HAP-1 (cell line): Measurements from ENCODE around the gene CDK16.

Experiments used
- DNase-seq, 2 experiments: peaks; one replicate each; pipeline ENCODE4 v3.0.0-alpha.2; 2016 to 2020; ENCODE audit warnings: low spot score in 2 of 2
- H3K27me3 ChIP-seq: fragments of 250-450 bp; sonication (Bioruptor Pico); 2 replicates; pipeline ENCODE4 v1.5.1; 2020; ENCODE audit warnings: low read depth, mild to moderate bottlenecking, moderate library complexity
- H3K36me3 ChIP-seq: fragments of 250-450 bp; sonication (Bioruptor Pico); replicated peaks from 2 replicates; pipeline ENCODE4 v1.5.1; 2020; ENCODE audit warnings: mild to moderate bottlenecking
- H3K4me1 ChIP-seq: fragments of 250-450 bp; sonication (Bioruptor Pico); 2 replicates; pipeline ENCODE4 v1.5.1; 2020; ENCODE audit warnings: mild to moderate bottlenecking
- H3K4me3 ChIP-seq: fragments of 250-450 bp; sonication (Bioruptor Pico); 2 replicates; pipeline ENCODE4 v1.5.1; 2020; ENCODE audit warnings: mild to moderate bottlenecking, moderate library complexity
- H3K9me3 ChIP-seq: fragments of 250-450 bp; sonication (Bioruptor Pico); 2 replicates; pipeline ENCODE4 v1.5.1; 2020; ENCODE audit warnings: mild to moderate bottlenecking, moderate library complexity
- in situ Hi-C: fragments of 300-500 bp; cut with MboI; formaldehyde crosslinking; loops from 3 replicates; pipeline ENCODE4 v1.14.3; 2020; ENCODE audit warnings: low sequenced_read_pairs, inconsistent platforms, mixed read lengths

Gene CDK16

DNA sequence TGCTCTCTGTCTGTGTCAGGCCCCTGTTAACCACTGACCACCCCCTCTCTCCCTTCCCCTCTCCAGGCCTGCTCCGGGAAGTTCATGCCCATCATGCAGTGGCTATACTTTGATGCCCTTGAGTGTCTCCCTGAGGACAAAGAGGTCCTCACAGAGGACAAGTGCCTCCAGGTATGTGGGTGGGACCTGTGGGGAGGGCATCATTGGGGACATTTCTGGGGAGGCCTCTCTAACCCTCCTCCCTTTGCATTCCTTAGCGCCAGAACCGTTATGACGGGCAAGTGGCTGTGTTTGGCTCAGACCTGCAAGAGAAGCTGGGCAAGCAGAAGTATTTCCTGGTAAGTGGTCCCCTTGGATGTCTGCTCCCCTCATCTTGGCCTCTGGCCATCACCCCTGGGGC, 15.6 kb upstream of the CDK16 start:
- Histone ChIP-seq H3K9me3 (no peaks in the 10 kb centered on the region), H3K4me1 (no peaks in the 10 kb centered on the region), H3K27me3 (no peaks in the 10 kb centered on the region), H3K4me3 (no peak overlapping the region), H3K36me3 (peaks cover 98% of the 10 kb centered on the region)
- no peak for DNase-seq
- in situ Hi-C loops = no loop called here

- Histone ChIP-seq H3K4me3 (no peak overlapping the region), H3K4me1 (no peaks in the 10 kb centered on the region), H3K27me3 (no peaks in the 10 kb centered on the region), H3K36me3 (peaks cover 98% of the 10 kb centered on the region), H3K9me3 (no peaks in the 10 kb centered on the region)
- DNase-seq = no peak
- in situ Hi-C loops = no loop called here
These were observed 13.5 kb upstream of the CDK16 start for GRCh38 chrX:47204970-47205369.

DNA sequence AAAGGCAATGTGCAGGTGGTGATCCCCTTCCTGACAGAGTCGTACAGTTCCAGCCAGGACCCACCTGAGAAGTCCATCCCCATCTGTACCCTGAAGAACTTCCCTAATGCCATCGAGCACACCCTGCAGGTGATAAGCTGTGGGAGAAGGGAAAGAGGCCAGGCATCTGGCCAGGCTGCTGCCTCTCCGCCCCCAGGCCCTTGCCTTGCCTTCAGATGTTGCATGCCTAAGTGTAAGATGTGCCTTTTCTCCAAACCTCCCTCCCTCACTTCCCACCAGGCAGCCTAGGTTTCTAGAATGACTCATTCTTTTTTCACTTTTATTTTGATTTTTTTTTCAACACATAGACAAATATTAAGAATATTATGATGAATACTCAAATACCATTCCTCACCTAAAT, 12.2 kb upstream of the CDK16 start:
- H3K4me1 ChIP-seq = no peaks in the 10 kb centered on the region
- H3K9me3 ChIP-seq = no peaks in the 10 kb centered on the region
- no peak overlapping the region for H3K4me3 ChIP-seq
- H3K36me3 ChIP-seq = peaks cover 98% of the 10 kb centered on the region
- in situ Hi-C loops = no loop called here
- H3K27me3 ChIP-seq = no peaks in the 10 kb centered on the region
- no peak for DNase-seq

DNA sequence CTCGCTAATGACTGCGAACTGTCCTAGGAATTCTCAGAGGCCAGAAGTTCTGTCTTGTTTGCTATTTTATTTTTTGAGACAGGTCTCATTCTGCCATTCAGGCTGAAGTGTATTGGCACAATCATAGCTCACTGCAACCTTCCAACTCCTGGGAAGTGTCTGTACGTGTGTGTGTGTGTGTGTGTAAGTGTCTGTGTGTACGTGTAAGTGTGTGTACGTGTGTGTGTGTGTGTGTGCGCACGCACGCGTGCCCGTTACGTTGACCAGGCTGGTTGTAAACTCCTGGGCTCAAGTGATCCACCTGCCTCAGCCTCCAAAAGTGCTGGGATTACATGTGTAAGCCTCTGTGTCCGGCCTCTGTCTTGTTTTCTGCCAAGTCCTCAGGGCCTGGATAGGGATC, 10.4 kb upstream of the CDK16 start:
- no peak overlapping the region for H3K4me3 ChIP-seq
- DNase-seq = no peak
- H3K27me3 ChIP-seq = no peaks in the 10 kb centered on the region
- no peaks in the 10 kb centered on the region for H3K4me1 ChIP-seq
- in situ Hi-C loops = no loop called here
- H3K36me3 ChIP-seq = peaks cover 98% of the 10 kb centered on the region
- H3K9me3 ChIP-seq = no peaks in the 10 kb centered on the region

DNA sequence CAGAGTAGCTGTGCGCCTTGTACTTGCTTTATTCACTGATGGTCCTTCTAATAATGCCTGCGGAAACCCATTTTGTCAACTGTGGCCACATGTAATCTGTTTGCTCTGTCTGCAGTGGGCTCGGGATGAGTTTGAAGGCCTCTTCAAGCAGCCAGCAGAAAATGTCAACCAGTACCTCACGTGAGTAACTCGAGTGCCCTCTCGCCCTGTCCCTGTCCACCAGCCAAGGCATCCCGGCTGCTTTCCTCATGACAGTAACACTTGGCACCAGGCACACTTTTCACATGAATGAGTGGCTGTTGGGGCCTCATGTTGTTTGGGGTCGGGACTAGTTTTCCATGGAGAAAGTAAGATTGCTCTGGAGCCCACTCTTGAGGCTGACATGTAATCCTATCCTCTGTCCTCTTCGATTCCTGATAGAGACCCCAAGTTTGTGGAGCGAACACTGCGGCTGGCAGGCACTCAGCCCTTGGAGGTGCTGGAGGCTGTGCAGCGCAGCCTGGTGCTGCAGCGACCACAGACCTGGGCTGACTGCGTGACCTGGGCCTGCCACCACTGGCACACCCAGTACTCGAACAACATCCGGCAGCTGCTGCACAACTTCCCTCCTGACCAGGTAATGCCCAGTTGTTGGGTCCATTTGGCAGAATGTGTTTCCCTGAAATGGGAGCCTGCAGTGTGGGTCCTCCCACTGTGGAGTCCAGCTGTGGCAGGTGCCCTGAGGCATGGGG, 8.8 kb upstream of the CDK16 start:
- Histone ChIP-seq H3K9me3 (no peaks in the 10 kb centered on the region), H3K27me3 (no peaks in the 10 kb centered on the region), H3K36me3 (peaks cover 100% of the 10 kb centered on the region), H3K4me1 (no peaks in the 10 kb centered on the region), H3K4me3 (no peak overlapping the region)
- in situ Hi-C loops = loop anchor here (10.0 kb wide), 1 partner anchor 445 kb away; the partner anchor contains the start of genes ELK1 and UXT
- DNase-seq = no peak

DNA sequence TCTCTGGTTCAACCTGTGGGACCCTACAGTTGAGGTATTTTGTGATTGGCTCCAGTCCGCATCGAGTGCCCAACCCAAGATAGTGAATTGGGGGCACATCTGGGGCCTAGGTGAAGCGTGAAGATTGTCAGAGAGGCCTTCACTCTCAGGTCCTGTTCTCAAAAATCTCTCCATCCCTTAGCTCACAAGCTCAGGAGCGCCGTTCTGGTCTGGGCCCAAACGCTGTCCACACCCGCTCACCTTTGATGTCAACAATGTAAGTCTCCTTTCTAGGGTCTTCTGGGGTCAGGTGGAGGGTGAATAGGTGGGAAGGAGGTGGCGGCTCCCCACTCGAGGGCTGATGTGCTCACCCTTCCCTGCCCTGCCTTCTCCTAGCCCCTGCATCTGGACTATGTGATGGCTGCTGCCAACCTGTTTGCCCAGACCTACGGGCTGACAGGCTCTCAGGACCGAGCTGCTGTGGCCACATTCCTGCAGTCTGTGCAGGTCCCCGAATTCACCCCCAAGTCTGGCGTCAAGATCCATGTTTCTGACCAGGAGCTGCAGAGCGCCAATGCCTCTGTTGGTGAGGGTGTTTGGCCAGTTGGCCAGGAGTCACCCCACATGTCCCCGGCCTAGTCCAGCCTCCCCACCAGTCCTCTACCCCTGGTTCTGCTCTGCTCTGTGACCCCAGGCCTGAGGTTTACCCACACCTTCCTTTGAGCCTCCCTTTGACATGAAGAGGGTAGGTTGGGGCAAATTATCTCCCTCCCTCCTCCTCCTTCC, 7.6 kb upstream of the CDK16 start:
- Histone ChIP-seq H3K4me1 (no peaks in the 10 kb centered on the region), H3K4me3 (no peak overlapping the region), H3K36me3 (peaks cover 100% of the 10 kb centered on the region), H3K9me3 (no peaks in the 10 kb centered on the region), H3K27me3 (no peaks in the 10 kb centered on the region)
- DNase-seq = no peak
- in situ Hi-C loops = loop anchor here (10.0 kb wide), 1 partner anchor 444 kb away; the partner anchor contains the start of genes ELK1 and UXT

DNA sequence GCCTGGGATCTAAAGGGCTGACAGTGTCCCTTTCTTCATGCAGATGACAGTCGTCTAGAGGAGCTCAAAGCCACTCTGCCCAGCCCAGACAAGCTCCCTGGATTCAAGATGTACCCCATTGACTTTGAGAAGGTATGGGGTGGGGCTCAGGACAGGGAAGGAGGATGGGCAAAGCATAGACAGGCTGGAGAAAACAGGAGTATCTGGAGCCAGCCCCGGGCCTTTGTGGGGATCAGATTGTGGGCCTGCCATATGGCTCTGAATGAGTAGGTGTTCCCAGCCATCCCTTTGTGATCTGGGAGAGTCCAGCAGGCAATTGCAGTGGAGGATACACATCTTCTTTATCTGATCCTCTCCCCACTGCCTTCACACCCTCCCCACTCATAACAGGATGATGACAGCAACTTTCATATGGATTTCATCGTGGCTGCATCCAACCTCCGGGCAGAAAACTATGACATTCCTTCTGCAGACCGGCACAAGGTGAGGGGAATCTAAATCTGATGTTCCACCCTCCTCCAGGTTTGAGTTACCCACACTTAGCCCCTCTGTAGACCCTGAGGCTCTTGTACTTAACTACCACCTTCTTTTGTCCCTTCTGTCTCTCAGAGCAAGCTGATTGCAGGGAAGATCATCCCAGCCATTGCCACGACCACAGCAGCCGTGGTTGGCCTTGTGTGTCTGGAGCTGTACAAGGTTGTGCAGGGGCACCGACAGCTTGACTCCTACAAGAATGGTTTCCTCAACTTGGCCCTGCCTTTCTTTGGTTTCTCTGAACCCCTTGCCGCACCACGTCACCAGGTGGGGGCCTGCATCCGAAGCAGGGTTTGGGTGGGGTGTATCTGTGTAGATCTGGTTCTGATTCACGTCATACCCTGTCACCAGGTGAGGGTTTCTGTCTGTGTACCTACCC, 5.8 kb upstream of the CDK16 start:
- no peak for DNase-seq
- H3K27me3 ChIP-seq = no peaks in the 10 kb centered on the region
- peaks cover 94% of the 10 kb centered on the region for H3K36me3 ChIP-seq
- H3K9me3 ChIP-seq = no peaks in the 10 kb centered on the region
- in situ Hi-C loops = loop anchor here (10.0 kb wide), 1 partner anchor 442 kb away; the partner anchor contains the start of genes ELK1 and UXT
- no peak overlapping the region for H3K4me3 ChIP-seq
- peaks cover 10% of the 10 kb centered on the region for H3K4me1 ChIP-seq

DNA sequence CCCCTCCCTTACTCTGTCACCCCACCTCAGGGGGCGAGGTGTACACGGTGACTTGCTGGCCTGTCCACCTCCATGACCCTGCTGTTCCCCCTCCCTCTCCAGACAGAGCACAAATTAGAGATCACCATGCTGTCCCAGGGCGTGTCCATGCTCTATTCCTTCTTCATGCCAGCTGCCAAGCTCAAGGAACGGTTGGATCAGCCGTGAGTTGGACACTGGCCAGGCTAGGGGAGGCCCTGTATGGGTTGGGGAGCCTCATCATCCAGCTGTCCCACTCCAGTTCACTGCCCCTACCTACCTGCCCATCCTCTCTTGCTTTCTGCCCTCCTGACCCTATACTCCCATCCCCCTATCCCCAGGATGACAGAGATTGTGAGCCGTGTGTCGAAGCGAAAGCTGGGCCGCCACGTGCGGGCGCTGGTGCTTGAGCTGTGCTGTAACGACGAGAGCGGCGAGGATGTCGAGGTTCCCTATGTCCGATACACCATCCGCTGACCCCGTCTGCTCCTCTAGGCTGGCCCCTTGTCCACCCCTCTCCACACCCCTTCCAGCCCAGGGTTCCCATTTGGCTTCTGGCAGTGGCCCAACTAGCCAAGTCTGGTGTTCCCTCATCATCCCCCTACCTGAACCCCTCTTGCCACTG, 3.9 kb upstream of the CDK16 start:
- no peak for DNase-seq
- Histone ChIP-seq H3K36me3 (peaks cover 84% of the 10 kb centered on the region), H3K9me3 (no peaks in the 10 kb centered on the region), H3K4me1 (peaks cover 10% of the 10 kb centered on the region), H3K4me3 (no peak overlapping the region), H3K27me3 (no peaks in the 10 kb centered on the region)
- in situ Hi-C loops = loop anchor here (10.0 kb wide), 1 partner anchor 440 kb away; the partner anchor contains the start of genes ELK1 and UXT

GRCh38 chrX:47215291-47215900, 3.1 kb upstream of the CDK16 start:
- Histone ChIP-seq H3K4me3 (no peak overlapping the region), H3K9me3 (no peaks in the 10 kb centered on the region), H3K27me3 (no peaks in the 10 kb centered on the region), H3K36me3 (peaks cover 76% of the 10 kb centered on the region), H3K4me1 (peaks cover 10% of the 10 kb centered on the region)
- no peak for DNase-seq
- in situ Hi-C loops = loop anchor here (10.0 kb wide), 1 partner anchor 439 kb away; the partner anchor contains the start of genes ELK1 and UXT

DNA sequence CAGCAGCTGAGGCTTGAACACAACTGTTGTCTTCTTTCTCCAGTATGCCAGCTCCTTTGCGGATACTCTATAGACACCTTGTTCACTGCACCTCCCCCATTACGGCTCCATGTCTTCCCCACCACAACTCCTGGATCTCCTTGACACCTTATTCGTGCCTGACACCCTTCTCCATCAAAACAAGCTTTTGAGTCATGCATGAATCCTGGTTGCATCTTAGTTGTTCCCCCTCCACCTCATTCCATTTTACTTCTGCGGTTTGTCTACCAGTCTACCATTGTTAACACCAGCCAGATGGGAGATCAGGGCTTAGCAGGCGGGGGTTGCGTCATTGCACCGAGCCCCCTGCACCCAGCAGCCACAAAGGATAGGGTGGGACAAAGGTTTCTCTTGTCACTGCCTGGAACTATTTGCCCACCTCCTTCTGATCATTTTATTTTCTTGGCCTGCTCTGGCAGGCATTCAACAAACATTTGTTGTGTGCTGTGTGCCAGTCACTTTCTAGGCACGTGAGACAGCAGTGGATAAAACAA, 2.0 kb upstream of the CDK16 start:
- Histone ChIP-seq H3K36me3 (peaks cover 76% of the 10 kb centered on the region), H3K9me3 (no peaks in the 10 kb centered on the region), H3K27me3 (no peaks in the 10 kb centered on the region), H3K4me1 (peaks cover 10% of the 10 kb centered on the region), H3K4me3 (no peak overlapping the region)
- DNase-seq = no peak
- in situ Hi-C loops = loop anchor here (10.0 kb wide), 1 partner anchor 438 kb away; the partner anchor contains the start of genes ELK1 and UXT

- H3K9me3 ChIP-seq = no peaks in the 10 kb centered on the region
- no peak for DNase-seq
- H3K4me1 ChIP-seq = peaks cover 10% of the 10 kb centered on the region
- H3K36me3 ChIP-seq = peaks cover 76% of the 10 kb centered on the region
- peak overlapping the region; percentile 15 for H3K4me3 ChIP-seq
- in situ Hi-C loops = loop anchor here (10.0 kb wide), 1 partner anchor 438 kb away; the partner anchor contains the start of genes ELK1 and UXT
- no peaks in the 10 kb centered on the region for H3K27me3 ChIP-seq
These were observed 1.2 kb upstream of the CDK16 start for GRCh38 chrX:47217121-47217851.

DNA sequence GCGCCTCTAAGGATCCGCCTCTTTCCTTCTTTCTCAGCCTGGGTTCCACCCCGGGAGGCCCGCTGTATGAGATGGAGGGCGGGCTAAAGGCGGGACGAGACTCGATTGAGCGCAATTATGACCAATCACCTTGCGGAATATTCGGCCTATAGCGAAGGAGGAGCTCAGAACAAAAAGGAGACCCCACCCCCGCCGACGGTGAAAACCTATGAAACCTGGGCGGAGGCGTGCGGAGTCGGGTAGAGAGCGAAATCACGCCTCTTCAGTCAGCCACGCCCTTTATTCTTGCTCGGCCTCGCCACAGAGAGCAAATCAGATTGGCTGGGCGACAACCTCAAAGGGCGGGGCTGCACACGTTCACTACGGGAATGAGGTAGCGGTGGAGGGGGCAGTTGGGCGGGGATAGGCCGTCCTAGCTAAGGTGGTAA, 615 bp upstream of the CDK16 start:
- no peaks in the 10 kb centered on the region for H3K27me3 ChIP-seq
- H3K9me3 ChIP-seq = no peaks in the 10 kb centered on the region
- H3K4me3 ChIP-seq = peak overlapping the region; percentile 78
- peaks cover 10% of the 10 kb centered on the region for H3K4me1 ChIP-seq
- peaks cover 71% of the 10 kb centered on the region for H3K36me3 ChIP-seq
- in situ Hi-C loops = loop anchor here (10.0 kb wide), 1 partner anchor 437 kb away; the partner anchor contains the start of genes ELK1 and UXT
- peak; percentile 99 to 100 for DNase-seq
